Right atrium auricular region (tissue), 2 donors: ENCODE data around the gene SEC11C. TPM values are rescaled to one million over a fixed set of nuclear protein-coding genes. Genes with fewer than 3 reads are reported as not detected.

Experiments
- DNase-seq: peaks from one replicate; pipeline ENCODE4 v3.0.0-alpha.2; 2019; ENCODE audit warnings: low spot score
- H3K27ac ChIP-seq, 2 donors: fragments of 200-600 bp; sonication (generic); 1 replicate in 1 of 2; 2 replicates in 1 of 2; pipeline ENCODE4 v1.5.1; 2016 to 2019
- H3K27me3 ChIP-seq, 2 donors: fragments of 200-600 bp; sonication (generic); one replicate each; pipeline versions ENCODE4 v1.5.1 to v1.6.0; 2017 to 2019
- H3K36me3 ChIP-seq: fragments of 200-600 bp; sonication (generic); one replicate; pipeline ENCODE4 v1.5.1; 2016
- H3K4me1 ChIP-seq, 2 donors: fragments of 200-600 bp; sonication (generic); one replicate each; pipeline versions ENCODE4 v1.5.1 to v1.6.0; 2017 to 2019
- H3K4me3 ChIP-seq, 2 donors: fragments of 200-600 bp; sonication (generic); 1 replicate in 1 of 2; 2 replicates in 1 of 2; pipeline ENCODE4 v1.5.1; 2017 to 2019; ENCODE audit warnings: mild to moderate bottlenecking in 1 of 2, moderate library complexity in 1 of 2
- H3K9me3 ChIP-seq, 2 donors: fragments of 200-600 bp; sonication (generic); one replicate each; pipeline ENCODE4 v1.5.1; 2019
- CTCF ChIP-seq, 2 donors: fragments of 200-600 bp; sonication (generic); IDR thresholded peaks; one replicate each; pipeline ENCODE4 v1.5.1; 2019; ENCODE audit warnings: antibody characterized with exemption in 2 of 2
- total RNA-seq, 2 donors: library from RNA; depleted of rRNA; stranded (reverse); fragments of >200 nt; gene quantifications; one replicate each; pipeline ENCODE4 v1.1.0, GENCODE V29; 2016

The SEC11C gene
- total RNA-seq, 2 donors from 2014 or later: 11.7 to 23.9 TPM

- H3K4me3 ChIP-seq: no peak overlapping the region
- no peaks in the 10 kb centered on the region for H3K27me3 ChIP-seq
- no peaks in the 10 kb centered on the region for H3K4me1 ChIP-seq
- no peak for DNase-seq
- H3K9me3 ChIP-seq: no peaks in the 10 kb centered on the region
- no peaks in the 10 kb centered on the region for H3K36me3 ChIP-seq
- no peak for TF ChIP-seq CTCF (IDR thresholded peaks at IDR 0.05)
- no peak overlapping the region for H3K27ac ChIP-seq
Measured at GRCh38 chr18:59200787-59201186, 61.1 kb downstream of the SEC11C start.

GRCh38 chr18:59202258-59202820, 62.7 kb downstream of the SEC11C start:
- no peak for DNase-seq
- no peak overlapping the region for H3K27ac ChIP-seq
- no peaks in the 10 kb centered on the region for H3K27me3 ChIP-seq
- H3K4me3 ChIP-seq: no peak overlapping the region
- H3K9me3 ChIP-seq: no peaks in the 10 kb centered on the region
- no peaks in the 10 kb centered on the region for H3K4me1 ChIP-seq
- H3K36me3 ChIP-seq: no peaks in the 10 kb centered on the region
- no peak for TF ChIP-seq CTCF (IDR thresholded peaks at IDR 0.05)

GRCh38 chr18:59207506-59207905, 67.8 kb downstream of the SEC11C start:
- DNase-seq: no peak
- TF ChIP-seq CTCF (IDR thresholded peaks at IDR 0.05): no peak
- Histone ChIP-seq H3K9me3 (no peaks in the 10 kb centered on the region), H3K27me3 (no peaks in the 10 kb centered on the region), H3K36me3 (no peaks in the 10 kb centered on the region), H3K4me1 (no peaks in the 10 kb centered on the region), H3K4me3 (no peak overlapping the region), H3K27ac (no peak overlapping the region)

Other genes with a start within 250 kb of the SEC11C start
- not detected for gene GRP, start 80.3 kb downstream of the SEC11C start, total RNA-seq
- gene RAX, start 133.6 kb downstream of the SEC11C start, total RNA-seq: not detected
- gene CPLX4, start 178.8 kb downstream of the SEC11C start, total RNA-seq: not detected
- gene LMAN1, start 219.4 kb downstream of the SEC11C start, total RNA-seq: 100 to 1,000 TPM in 1 of 2 donors, 10 to 100 TPM in 1; 69.0 to 107 TPM